Ishikawa (cell line): Measurements from ENCODE around the gene ZNF618.

Experiments
- CEBPB ChIP-seq: IDR thresholded peaks from 2 replicates; pipeline ENCODE4 v1.6.1; 2012
- CREB1 ChIP-seq: IDR thresholded peaks from 2 replicates; pipeline ENCODE4 v1.6.1; 2012; ENCODE audit warnings: low read depth
- EGR1 ChIP-seq: IDR thresholded peaks from 2 replicates; pipeline ENCODE4 v1.6.1; 2012
- EP300 ChIP-seq: IDR thresholded peaks from 2 replicates; pipeline ENCODE4 v1.6.1; 2012; ENCODE audit warnings: borderline replicate concordance
- FOXM1 ChIP-seq: IDR thresholded peaks from 2 replicates; pipeline ENCODE4 v1.6.1; 2012; ENCODE audit warnings: low read depth, borderline replicate concordance
- NFIC ChIP-seq: IDR thresholded peaks from 2 replicates; pipeline ENCODE4 v1.6.1; 2012
- RAD21 ChIP-seq: IDR thresholded peaks from 2 replicates; pipeline ENCODE4 v1.6.1; 2012; ENCODE audit warnings: low read depth
- TAF1 ChIP-seq: IDR thresholded peaks from 2 replicates; pipeline ENCODE4 v1.6.1; 2012; ENCODE audit warnings: low read depth, mild to moderate bottlenecking
- TCF12 ChIP-seq: IDR thresholded peaks from 2 replicates; pipeline ENCODE4 v1.6.1; 2012; ENCODE audit warnings: low read depth
- TEAD4 ChIP-seq: IDR thresholded peaks from 2 replicates; pipeline ENCODE4 v1.6.1; 2012
- YY1 ChIP-seq: IDR thresholded peaks from 2 replicates; pipeline ENCODE4 v1.6.1; 2012; ENCODE audit warnings: low read depth
- ZBTB7A ChIP-seq: IDR thresholded peaks from 2 replicates; pipeline ENCODE4 v1.6.1; 2012; ENCODE audit warnings: low read depth
- TF ChIP-seq, protein P1 (sequence below): IDR thresholded peaks from 2 replicates; pipeline ENCODE4 v1.6.1; 2012; ENCODE audit warnings: low read depth, mild to moderate bottlenecking
- TF ChIP-seq, protein P2 (sequence below): IDR thresholded peaks from 2 replicates; pipeline ENCODE4 v1.6.1; 2012
- TF ChIP-seq, protein P3 (sequence below): IDR thresholded peaks from 2 replicates; pipeline ENCODE4 v1.6.1; 2012

The ZNF618 gene

DNA sequence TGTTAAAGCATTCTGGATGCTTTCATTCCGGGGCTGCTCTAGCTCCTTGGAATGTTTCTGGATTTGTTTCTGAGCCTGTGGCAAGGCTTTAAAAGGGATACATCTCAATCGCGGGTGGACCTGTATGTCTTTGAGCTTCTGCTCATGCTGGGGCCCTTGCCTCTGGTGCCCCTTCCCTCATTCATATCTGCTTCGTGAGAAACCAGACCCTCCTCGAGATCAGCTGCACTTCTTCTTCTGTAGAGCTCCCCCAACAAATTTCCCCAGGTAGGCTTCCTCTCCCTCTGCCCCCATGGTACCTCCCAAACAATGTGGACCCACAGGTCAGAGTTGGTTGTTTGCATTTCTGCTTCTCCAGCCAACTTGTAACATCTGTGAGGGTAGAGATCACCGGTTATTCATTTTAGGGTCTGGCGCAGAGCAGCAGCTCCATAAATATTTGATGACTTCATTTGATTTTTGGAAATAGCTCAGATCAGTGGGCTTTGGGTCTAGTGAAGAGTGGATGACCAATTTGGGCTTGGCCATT is 6.6 kb downstream of the ZNF618 start:
- TF ChIP-seq, protein P1, sequence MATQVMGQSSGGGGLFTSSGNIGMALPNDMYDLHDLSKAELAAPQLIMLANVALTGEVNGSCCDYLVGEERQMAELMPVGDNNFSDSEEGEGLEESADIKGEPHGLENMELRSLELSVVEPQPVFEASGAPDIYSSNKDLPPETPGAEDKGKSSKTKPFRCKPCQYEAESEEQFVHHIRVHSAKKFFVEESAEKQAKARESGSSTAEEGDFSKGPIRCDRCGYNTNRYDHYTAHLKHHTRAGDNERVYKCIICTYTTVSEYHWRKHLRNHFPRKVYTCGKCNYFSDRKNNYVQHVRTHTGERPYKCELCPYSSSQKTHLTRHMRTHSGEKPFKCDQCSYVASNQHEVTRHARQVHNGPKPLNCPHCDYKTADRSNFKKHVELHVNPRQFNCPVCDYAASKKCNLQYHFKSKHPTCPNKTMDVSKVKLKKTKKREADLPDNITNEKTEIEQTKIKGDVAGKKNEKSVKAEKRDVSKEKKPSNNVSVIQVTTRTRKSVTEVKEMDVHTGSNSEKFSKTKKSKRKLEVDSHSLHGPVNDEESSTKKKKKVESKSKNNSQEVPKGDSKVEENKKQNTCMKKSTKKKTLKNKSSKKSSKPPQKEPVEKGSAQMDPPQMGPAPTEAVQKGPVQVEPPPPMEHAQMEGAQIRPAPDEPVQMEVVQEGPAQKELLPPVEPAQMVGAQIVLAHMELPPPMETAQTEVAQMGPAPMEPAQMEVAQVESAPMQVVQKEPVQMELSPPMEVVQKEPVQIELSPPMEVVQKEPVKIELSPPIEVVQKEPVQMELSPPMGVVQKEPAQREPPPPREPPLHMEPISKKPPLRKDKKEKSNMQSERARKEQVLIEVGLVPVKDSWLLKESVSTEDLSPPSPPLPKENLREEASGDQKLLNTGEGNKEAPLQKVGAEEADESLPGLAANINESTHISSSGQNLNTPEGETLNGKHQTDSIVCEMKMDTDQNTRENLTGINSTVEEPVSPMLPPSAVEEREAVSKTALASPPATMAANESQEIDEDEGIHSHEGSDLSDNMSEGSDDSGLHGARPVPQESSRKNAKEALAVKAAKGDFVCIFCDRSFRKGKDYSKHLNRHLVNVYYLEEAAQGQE = no peak
- TF ChIP-seq ZBTB7A (no peak), EP300 (no peak), CEBPB (no peak), TAF1 (no peak), TCF12 (no peak), RAD21 (no peak), NFIC (no peak)
- TF ChIP-seq, protein P2, sequence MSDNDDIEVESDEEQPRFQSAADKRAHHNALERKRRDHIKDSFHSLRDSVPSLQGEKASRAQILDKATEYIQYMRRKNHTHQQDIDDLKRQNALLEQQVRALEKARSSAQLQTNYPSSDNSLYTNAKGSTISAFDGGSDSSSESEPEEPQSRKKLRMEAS = no peak
- TF ChIP-seq, protein P3, sequence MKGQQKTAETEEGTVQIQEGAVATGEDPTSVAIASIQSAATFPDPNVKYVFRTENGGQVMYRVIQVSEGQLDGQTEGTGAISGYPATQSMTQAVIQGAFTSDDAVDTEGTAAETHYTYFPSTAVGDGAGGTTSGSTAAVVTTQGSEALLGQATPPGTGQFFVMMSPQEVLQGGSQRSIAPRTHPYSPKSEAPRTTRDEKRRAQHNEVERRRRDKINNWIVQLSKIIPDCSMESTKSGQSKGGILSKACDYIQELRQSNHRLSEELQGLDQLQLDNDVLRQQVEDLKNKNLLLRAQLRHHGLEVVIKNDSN = no peak

DNA sequence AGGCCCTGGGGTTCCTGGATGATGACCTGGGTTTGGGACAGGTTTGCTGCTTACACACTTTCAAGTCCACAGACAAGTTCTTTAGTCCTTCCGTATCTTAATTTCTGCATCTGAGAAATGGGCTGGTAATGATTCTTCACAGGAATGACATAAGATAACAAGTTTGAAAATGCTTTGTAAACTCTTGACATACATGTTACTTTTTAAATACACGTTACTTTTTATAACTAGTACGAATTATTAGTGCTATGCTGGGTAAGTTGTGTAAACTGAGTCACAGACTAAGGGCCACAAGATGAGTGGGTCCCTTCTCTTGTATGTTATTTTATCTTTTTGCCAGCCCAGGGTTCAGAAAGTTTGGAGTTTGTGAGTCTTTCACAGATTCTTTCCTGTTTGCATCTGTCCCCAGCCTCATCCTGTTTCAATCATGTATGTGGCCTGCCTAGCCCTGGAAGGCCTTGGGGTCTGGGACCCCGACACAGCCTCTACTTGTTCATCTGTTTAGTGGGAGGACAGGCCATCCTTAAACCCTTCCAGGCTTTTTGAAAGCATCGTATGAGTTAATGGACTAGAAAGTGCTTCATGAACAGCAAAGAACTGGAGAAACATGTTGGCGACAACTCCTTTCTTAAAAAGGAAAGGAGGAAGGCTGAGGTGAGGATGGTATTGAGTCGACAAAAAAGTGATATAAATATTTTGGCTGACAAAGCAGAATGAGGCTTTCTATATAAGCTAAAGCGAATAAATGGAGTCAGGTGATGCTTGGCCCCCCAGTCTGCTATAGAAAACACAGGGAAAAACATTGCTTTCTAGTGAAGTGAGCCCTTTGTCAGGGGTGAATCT is 9.3 kb downstream of the ZNF618 start:
- TF ChIP-seq, protein P2 = no peak
- no peak for TF ChIP-seq TEAD4
- TF ChIP-seq TCF12 = no peak
- TF ChIP-seq FOXM1 = no peak
- no peak for TF ChIP-seq RAD21
- no peak for TF ChIP-seq EGR1
- no peak for TF ChIP-seq NFIC
- TF ChIP-seq, protein P1 = no peak
- TF ChIP-seq ZBTB7A = no peak
- TF ChIP-seq, protein P3 = no peak
- TF ChIP-seq YY1 = no peak

DNA sequence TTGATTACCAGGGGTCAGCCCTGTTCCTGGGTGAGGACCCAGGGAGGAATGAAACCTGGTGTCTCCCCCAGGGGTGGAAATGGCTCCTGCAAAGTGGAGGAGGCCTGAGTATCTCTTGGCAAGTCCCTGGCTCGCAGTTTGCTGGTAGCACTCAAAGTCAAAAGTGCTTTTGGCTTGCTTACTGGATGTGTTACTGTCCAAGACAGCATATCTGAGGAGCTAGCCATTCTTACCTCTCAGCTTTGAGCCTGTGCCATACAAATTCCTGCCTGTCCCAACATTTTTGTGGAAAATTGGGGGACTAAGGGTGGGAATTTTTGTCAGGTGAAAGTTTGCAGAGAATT is 9.9 kb downstream of the ZNF618 start:
- TF ChIP-seq RAD21 (no peak), NFIC (no peak), ZBTB7A (no peak), FOXM1 (no peak)

DNA sequence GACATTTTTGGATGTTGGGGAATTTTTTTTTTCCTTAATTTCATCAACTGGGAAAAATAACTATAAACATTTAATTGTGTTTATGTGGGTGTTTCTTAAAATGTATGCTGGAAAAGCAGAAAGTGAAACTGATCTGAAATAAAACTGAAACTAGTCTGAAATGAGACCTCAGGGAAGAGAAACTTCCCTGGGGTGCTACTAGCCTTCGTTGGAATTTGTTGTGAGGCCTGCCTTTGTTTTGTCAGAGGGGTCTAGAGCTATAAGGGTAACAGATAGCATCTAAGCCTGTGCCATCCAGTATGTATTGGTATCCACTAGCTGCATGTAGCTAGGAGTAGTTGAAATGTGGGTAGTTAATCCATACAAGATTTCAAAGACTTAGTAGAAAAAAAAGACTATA is 10.4 kb downstream of the ZNF618 start:
- TF ChIP-seq EP300 = no peak
- TF ChIP-seq RAD21 = no peak
- TF ChIP-seq CEBPB = no peak
- TF ChIP-seq TEAD4 = no peak
- TF ChIP-seq NFIC = no peak
- TF ChIP-seq YY1 = no peak
- TF ChIP-seq FOXM1 = no peak
- TF ChIP-seq, protein P1 = no peak
- TF ChIP-seq, protein P2 = no peak
- no peak for TF ChIP-seq EGR1
- no peak for TF ChIP-seq ZBTB7A
- TF ChIP-seq TAF1 = no peak
- TF ChIP-seq, protein P3 = no peak
- TF ChIP-seq TCF12 = no peak
- no peak for TF ChIP-seq CREB1
